Motor neuron (in vitro differentiated cells): ENCODE measurements around the gene TRIO. TPM values are rescaled to one million over a fixed set of nuclear protein-coding genes. Genes with fewer than 3 reads are reported as not detected.
"Not testable (repeated sequence)": the region's sequence is repeated elsewhere in the genome, so short reads cannot be mapped to it uniquely, and the experiment has no call there.

Source experiments
- ATAC-seq, 8 experiments: fragments of 200-7000 bp; cut with Tn5 transposase; replicated peaks in 6 of 8; 2 replicates each; pipeline ENCODE4 v1.8.0; 2021; ENCODE audit warnings: mild to moderate bottlenecking in 8 of 8, moderate library complexity in 8 of 8
- H3K27ac ChIP-seq, 2 donors: fragments of 250-450 bp; sonication (Bioruptor Pico); 2 replicates each; pipeline ENCODE4 v1.9.0; 2021; ENCODE audit warnings: antibody characterized with exemption in 2 of 2, mild to moderate bottlenecking in 2 of 2, moderate library complexity in 1 of 2
- H3K4me1 ChIP-seq, 2 donors: fragments of 250-450 bp; sonication (Bioruptor Pico); replicated peaks in 1 of 2; 2 replicates each; pipeline ENCODE4 v1.6.1; 2021; ENCODE audit warnings: antibody characterized with exemption in 2 of 2, mild to moderate bottlenecking in 2 of 2, moderate library complexity in 1 of 2
- H3K4me3 ChIP-seq, 5 donors: fragments of 250-450 bp; sonication (Bioruptor Pico); 2 replicates each; pipeline ENCODE4 v1.9.0; 2021; ENCODE audit warnings: antibody characterized with exemption in 5 of 5, mild to moderate bottlenecking in 5 of 5, moderate library complexity in 4 of 5
- WGBS, 10 experiments: fragments of 450-650 bp; shearing (Covaris generic); methylation state at CpG; one replicate each; pipeline ENCODE4 v1.0.0; 2022; 5-methylcytosine and 5-hydroxymethylcytosine counted together
- in situ Hi-C, 9 experiments: fragments of 400-800 bp; cut with MboI; loops; one replicate each; pipeline ENCODE4 v1.15.0; 2021; ENCODE audit warnings: low sequenced_read_pairs in 9 of 9, low pct_unique_long_range_greater_than_20kb in 2 of 9; ENCODE audit not compliant: unreplicated experiment in 9 of 9
- total RNA-seq, 8 experiments: library from RNA; unstranded; fragments of 300-600 nt; gene quantifications; 2 replicates each; pipeline versions ENCODE4 v1.2.3 to v1.2.4, GENCODE V29; 2022

Gene TRIO
- total RNA-seq, 8 experiments from 2014 or later, result 39.7 to 162 (median 92.9) TPM

GRCh38 chr5:14432931-14433589 lies 289.9 kb downstream of the TRIO start:
- peak in 3 of 8 experiments; percentile 26 to 95 (median 69) for ATAC-seq
- WGBS, 10 experiments, result 62 to 90% (median 79%) methylated on average over 4 to 8 of the region's 8 CpGs
- peaks cover 0 to 3% of the 10 kb centered on the region in 2 donors for H3K4me1 ChIP-seq
- no peak overlapping the region for H3K27ac ChIP-seq
- in situ Hi-C loops, result no loop called here
- no peak overlapping the region for H3K4me3 ChIP-seq

- no peak for ATAC-seq
- in situ Hi-C loops, result no loop called here
- peaks cover 3 to 5% of the 10 kb centered on the region in 2 donors for H3K4me1 ChIP-seq
- WGBS, 10 experiments, result 40 to 100% (median 82%) methylated on average over 1 to 2 of the region's 2 CpGs
- no peak overlapping the region for H3K4me3 ChIP-seq
- no peak overlapping the region for H3K27ac ChIP-seq
Observed at GRCh38 chr5:14435481-14435880, 292.3 kb downstream of the TRIO start.

DNA sequence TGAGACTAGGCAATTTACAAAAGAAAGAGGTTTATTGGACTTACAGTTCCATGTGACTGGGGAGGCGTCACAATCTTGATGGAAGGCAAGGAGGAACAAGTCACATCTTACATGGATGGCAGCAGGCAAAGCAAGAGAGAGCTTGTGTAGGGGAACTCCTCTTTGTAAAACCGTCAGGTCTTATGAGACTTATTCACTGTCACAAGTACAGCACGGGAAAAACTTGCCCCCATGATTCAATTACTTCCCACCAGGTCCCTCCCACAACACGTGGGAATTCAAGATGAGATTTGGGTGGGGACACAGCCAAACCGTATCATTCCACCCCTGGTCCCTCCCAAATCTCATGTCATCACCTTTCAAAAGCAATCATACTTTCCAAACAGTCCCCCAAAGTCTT lies 293.0 kb downstream of the TRIO start:
- in situ Hi-C loops, H3K4me1 ChIP-seq, ATAC-seq, H3K27ac ChIP-seq, H3K4me3 ChIP-seq: not testable (repeated sequence)
- WGBS, 10 experiments, result 0 to 100% (median 95%) methylated on average over 1 to 5 of the region's 5 CpGs; no CpG with 5 or more reads in 2 of the 10 experiments

- Histone ChIP-seq H3K4me1 (peaks cover 11 to 16% of the 10 kb centered on the region in 2 donors), H3K4me3 (no peak overlapping the region), H3K27ac (no peak overlapping the region)
- ATAC-seq, result no peak
- WGBS, 10 experiments, result 80 to 100% (median 94%) methylated on average over 1 to 5 of the region's 5 CpGs; no CpG with 5 or more reads in 2 of the 10 experiments
- in situ Hi-C loops, result no loop called here
Observed at GRCh38 chr5:14436801-14437542, 293.8 kb downstream of the TRIO start.

DNA sequence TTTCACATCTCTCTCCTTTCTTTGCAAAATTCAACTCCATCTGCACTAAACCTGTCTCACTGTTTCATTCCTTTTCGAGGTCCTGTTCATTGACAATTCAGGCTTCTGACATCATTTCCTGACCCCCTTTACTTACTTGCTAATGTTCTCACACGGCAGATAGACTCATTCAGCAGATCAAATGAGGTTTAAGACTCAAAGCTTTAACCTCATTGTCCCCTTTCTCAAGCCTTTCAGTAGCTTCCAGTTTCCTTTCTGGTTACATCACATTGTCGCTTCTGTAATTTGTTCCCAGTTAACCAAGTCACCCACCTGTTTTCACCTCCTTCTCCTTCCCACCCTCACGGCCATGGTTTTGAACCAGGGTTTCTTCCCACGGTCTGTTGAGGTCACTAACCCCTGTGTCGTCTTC lies 295.1 kb downstream of the TRIO start:
- Histone ChIP-seq H3K4me3 (no peak overlapping the region), H3K27ac (no peak overlapping the region), H3K4me1 (peaks cover 11 to 17% of the 10 kb centered on the region in 2 donors)
- ATAC-seq, result no peak
- WGBS, 10 experiments, result 56 to 100% (median 83%) methylated on average over 2 to 6 of the region's 6 CpGs
- in situ Hi-C loops, result no loop called here

DNA sequence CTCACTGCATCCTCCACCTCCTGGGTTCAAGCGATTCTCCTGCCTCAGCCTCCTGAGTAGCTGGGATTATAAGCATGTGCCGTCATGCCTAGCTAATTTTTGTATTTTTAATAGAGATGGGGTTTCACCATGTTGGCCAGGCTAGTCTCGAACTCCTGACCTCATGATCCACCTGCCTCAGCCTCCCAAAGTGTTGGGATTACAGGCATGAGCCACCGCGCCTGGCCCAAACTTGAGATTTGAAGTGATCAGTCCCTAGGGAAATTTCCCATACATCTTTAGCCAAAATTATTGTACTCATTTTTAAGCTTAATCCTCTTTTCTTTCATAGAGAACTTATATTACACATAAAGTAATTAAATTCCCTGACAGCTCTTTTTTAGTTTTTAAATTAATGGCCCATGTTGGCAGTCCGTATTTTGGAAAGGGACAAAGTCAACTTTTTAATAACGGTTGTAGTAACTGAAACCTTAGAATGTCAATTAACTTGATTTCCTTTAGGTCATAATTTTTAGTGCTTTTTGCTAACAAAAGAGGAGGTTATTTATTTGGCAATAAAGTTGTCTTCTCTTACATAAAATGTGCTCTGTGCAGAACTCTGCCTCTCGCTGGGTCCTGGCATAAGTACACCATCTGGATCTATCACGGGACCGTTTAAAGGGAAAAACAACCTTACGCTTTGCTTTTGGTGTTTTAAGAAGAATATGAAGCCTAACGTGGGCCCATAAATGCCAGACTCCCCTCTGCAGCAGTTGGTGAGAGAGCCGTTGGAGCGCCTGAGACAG lies 296.1 kb downstream of the TRIO start:
- Histone ChIP-seq H3K27ac (no peak overlapping the region), H3K4me1 (peaks cover 15 to 28% of the 10 kb centered on the region in 2 donors), H3K4me3 (no peak overlapping the region)
- 40 to 90% (median 71%) methylated on average over 1 to 14 of the region's 14 CpGs for WGBS, 10 experiments
- ATAC-seq, result no peak
- in situ Hi-C loops, result no loop called here

DNA sequence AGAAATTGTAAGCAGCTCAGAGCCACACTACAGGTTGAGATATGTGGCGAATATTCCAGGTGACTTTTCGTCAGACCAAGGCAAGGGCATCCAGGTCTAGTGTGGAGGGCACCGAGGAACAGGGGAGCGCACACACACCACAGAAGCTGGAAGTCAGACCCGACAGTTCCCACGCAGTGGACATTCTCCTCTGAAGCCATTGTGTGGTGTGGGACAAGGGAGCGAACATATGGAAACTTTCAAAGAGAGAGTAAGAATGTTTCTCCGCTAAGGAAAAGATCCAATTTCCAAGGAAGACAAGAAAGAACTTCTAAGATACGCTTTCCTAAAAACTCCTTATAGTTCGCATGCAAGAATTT lies 297.1 kb downstream of the TRIO start:
- in situ Hi-C loops, result no loop called here
- WGBS, 10 experiments, result 17 to 87% (median 56%) methylated on average over 1 to 10 of the region's 10 CpGs; no CpG with 5 or more reads in 1 of the 10 experiments
- H3K4me1 ChIP-seq, result peaks cover 20 to 32% of the 10 kb centered on the region in 2 donors
- no peak overlapping the region for H3K4me3 ChIP-seq
- ATAC-seq, result peak in 4 of 8 experiments; percentile 2 to 6 (median 4)
- H3K27ac ChIP-seq, result no peak overlapping the region

DNA sequence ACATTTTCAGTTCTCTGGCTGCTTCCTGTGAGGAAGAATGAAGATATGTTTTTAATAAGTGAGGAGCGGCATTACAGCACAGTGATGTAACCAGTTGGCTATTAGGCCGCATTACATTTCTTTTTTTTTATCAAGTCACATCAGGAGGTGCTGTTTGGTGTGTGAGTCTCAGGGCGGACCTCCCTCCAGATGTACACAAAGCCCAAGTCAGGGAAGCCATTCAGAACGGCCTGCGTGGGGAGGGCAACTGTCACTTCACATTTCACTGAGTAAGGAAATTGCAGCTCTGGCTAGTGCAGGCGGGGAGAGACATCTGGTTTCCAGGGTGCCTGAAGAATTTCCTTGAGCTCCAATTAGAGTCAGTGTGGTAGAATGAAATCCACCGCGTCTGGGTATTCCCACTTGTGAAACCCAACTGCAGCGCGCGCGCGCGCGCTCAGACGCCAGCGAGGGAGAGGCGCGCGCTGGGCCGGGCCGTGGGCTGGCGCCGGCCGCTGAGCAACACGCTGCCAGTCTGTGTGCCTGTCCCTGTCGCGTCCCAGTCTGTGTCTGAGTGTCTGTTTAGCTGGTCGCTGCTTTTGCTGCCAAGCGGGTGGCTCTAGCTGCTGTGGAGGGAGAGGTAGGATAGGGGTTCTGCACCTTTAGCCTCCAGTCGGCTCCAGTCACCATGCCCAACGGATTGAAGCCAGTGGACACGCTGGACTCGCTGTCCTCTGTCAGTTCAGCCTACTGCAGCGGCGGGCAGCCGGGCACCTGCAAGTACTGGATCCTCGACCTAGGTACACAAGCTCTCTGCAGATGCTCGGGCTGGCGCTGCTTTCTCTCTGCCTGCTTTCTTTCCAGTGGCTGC lies 297.7 kb downstream of the TRIO start:
- Histone ChIP-seq H3K27ac (peak overlapping the region in 1 of 2 donors; percentile 9), H3K4me3 (peak overlapping the region in 3 of 5 donors; percentile 15 to 27 (median 23)), H3K4me1 (peaks cover 26 to 38% of the 10 kb centered on the region in 2 donors)
- peak; percentile 76 to 95 (median 92) for ATAC-seq
- in situ Hi-C loops, result no loop called here
- 0 to 67% (median 25%) methylated on average over 1 to 12 of the region's 40 CpGs for WGBS, 10 experiments

DNA sequence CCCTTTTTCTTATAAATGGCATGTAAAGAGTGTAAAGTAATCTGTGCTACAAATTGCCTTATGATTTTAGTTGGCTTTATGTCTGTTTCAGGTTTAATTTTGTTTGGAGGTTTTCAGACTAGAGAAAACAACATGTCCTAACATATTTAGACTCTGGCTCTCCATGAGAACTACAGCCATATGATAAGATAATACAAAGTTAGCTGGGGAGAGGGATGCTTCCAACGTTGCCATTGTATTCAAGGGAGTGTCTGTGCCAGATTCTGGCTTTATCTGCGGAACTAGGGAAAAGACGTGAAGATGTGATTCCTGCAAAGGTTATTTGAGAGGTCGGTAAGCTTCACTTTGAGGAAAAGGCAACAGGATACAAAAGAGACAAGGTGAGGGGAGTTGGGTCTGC lies 298.5 kb downstream of the TRIO start:
- in situ Hi-C loops, result no loop called here
- Histone ChIP-seq H3K27ac (no peak overlapping the region), H3K4me1 (peaks cover 32 to 45% of the 10 kb centered on the region in 2 donors), H3K4me3 (no peak overlapping the region)
- 0 to 95% (median 60%) methylated on average over 1 to 4 of the region's 4 CpGs for WGBS, 10 experiments
- ATAC-seq, result no peak

- Histone ChIP-seq H3K27ac (no peak overlapping the region), H3K4me1 (peaks cover 32 to 45% of the 10 kb centered on the region in 2 donors), H3K4me3 (no peak overlapping the region)
- ATAC-seq, result no peak
- in situ Hi-C loops, result no loop called here
- 8 to 100% (median 83%) methylated on average over 1 to 5 of the region's 5 CpGs for WGBS, 10 experiments
Observed at GRCh38 chr5:14442536-14442935, 299.4 kb downstream of the TRIO start.

DNA sequence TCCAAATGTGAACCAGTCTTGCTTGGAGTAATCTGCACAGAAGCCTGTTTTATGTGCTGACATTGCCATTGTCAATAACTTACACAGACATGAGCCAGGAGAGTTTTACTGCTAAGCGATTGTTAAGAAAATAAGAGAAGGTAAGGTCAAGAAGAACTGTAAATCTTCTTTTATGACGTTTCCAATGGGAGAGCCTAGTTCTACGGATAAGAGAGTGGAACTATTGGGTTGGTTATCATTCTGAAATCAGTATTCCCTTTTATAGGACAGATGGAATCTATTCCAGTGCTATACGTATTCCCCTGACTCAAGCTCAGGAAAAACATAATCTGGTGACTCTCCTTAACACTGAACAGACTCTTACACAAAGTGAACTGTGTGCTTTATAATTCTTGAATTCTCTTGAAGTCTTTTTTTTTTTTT lies 300.5 kb downstream of the TRIO start:
- Histone ChIP-seq H3K4me1 (peaks cover 40 to 55% of the 10 kb centered on the region in 2 donors), H3K4me3 (no peak overlapping the region), H3K27ac (no peak overlapping the region)
- in situ Hi-C loops, result no loop called here
- no peak for ATAC-seq
- 17 to 82% (median 57%) methylated on average over 1 to 4 of the region's 4 CpGs for whole genome bisulfite sequencing, 10 experiments

DNA sequence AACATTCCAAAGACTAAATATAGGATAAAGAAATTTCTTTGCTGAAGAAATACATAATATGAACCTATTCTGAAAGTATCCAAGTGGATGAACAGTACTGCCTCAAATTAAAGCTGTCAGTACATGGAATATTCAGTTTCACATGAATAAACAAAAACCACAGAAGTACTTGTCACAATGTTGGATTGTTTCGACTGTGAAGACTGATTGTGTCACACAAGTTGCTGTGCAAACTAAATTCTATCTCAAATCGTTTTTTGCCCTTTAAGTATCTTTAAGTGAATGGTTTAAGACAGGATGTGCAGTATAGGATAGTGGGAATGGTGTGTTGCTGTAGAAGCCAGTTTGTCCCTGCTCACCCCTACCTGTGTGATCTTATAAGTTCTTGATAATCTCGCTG lies 301.0 kb downstream of the TRIO start:
- H3K4me3 ChIP-seq, result no peak overlapping the region
- 20 to 90% (median 45%) methylated on average over 1 to 3 of the region's 3 CpGs; no CpG with 5 or more reads in 2 of the 10 experiments for WGBS, 10 experiments
- no peak overlapping the region for H3K27ac ChIP-seq
- H3K4me1 ChIP-seq, result peaks cover 43 to 60% of the 10 kb centered on the region in 2 donors
- no peak for ATAC-seq
- in situ Hi-C loops, result no loop called here
